Activated CD8-positive, alpha-beta memory T cell treated with anti-CD3 and anti-CD28 coated beads for 4 hours (primary cell): ENCODE measurements around the gene SLC6A13.

Experiments used
- DNase-seq, 2 donors: peaks; one replicate each; pipeline ENCODE4 v3.0.0-alpha.2; 2020; ENCODE audit warnings: low read depth in 2 of 2

Gene SLC6A13

DNA sequence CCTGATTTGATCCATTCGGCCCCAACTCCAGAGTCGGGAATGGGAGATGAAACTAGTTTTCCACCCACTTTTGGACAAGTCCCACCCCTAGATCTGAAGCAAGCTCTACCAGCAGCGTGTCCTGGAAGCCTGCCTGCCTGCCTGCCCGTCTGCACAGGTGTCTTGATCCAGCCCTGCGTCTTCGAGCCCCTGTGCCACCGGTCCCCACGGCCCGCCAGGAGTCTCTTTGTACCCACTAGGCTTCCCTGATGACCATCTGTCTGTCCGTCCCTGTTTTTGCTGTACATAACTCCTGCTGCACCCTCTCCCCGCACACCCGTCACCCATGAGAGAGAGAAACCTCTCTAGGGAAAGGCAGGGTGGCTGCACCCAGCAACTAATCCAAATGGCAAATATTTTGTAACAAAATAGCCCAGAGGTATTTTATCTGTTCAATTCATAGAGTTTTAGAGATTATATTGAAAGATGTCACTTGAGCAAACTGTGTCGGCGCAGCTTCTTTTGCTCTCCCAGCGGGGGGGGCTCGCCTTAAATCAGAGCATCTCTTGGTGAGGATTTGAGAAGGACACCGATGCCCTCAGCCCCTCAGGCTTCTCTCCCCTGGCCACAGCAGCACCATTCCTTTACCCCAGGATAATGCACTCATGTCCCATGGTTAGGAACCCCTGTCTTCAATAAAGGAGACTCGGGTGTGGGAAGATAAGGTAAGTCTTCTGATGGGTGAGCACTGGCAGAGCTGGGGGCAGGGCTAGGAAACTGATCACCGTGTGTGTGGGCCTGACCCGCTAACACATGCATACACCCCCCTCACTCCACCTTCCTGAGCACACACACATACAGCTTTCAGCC is 84.4 kb downstream of the SLC6A13 start:
- no peak for DNase-seq

DNA sequence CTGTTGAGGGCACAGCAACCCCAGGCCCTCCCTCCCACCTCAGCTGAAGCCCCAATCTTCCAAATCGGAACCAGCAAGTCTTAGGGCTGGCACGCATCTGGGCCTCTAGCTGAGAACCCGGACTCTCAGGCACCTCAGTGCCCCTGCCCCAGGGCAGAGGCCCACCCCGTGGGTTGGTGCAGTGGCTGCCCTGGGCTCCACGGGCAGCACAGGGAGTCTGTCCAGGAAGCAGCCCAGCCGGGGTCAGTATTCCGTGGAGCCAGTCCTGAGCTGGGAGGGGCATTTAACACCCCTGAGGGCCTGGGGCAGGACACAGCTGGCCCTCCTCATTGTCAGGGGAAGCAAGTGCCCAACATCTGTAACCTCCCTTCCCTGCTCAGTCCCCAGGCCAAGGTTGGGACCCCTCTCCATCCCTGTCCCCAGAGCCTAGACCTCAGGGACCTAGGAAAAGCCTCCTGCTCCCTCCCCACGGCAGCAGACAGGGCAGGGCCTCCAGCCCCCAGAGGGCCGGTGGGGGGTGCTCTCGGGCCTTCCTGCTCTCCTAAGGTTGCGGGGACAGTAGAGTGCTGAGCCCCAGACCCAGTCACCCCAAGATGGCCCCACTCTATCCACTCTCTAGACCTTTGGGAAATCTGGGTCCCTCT is 85.2 kb downstream of the SLC6A13 start:
- DNase-seq: no peak

DNA sequence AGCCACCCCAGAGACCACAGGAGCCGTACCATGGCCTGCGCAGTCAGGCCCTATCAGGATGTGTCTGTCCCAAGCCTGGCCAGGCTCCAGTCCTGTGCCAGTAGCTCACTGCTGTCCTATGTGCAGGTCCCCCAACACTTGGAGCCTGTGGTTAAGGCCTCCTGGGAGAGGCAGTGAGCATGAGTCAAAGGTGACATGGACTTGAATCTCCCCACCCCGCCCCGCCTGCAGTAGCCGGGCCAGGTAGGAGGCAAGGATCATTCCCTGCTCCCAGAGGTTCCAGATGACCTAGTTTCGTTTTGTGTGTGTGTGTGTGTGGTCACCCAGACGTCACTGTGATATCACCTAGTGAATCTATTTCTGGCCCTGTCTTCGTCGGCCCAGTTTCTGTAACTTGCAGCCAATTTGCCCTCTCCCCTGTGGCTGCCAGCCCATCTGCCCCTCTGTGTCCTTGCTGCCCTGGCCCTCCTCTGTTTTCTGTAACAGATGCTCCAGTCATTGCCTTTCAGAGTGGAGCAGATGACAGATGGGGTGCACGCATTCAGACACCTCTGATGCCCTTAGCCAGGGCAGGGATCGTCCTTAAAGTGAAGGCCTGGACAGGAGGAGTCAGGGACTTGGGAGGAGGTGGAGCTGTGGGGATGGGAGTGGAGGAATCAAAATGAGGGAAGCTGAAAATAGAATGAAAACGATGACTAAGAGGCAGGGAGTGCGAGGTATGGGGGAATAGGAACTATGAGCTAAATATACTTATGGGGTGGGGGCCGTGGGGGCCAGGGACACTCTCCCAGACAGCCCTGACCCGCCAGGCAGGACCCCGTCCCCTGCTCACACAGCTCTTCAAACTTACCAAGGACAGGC is 86.1 kb downstream of the SLC6A13 start:
- no peak for DNase-seq

DNA sequence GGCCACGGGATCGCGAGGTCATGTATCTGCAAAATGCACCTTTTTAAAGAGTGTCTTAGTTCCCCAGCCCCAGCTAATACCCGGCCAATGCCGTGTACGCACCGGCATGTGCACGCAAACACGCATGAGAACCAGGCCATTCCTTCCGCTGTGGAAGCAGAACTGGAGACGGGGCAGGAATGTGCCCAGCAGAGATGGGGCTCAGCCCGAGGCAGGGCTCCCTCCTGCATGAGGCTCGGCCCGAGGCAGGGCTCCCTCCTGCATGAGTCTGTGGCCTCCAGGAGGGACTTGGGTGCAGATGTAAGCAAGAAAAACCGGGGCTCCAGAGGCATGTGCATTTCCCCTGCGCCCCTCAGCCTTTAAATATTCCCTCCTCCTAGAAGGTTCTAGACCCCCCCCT is 86.9 kb downstream of the SLC6A13 start:
- DNase-seq: no peak

DNA sequence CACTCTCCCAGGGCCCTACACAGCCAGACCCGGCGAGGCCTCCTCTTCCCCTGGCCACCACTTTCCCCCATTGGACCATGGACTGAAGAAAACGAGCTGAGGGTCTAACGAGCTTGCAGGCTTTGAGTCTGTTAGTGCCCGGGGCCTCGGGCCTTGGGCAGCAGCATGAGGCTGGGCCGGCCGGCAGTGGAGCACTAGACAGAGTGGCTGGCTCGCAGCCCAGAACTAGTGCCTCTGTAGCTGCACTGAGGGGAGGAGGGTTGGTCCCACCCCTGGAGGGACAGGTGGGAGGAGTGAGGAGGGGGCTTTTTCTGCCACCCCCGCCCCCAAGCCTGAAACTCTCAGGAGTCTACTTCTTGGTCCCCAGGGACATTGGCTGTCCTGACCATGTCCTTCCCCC is 87.4 kb downstream of the SLC6A13 start:
- DNase-seq: no peak

DNA sequence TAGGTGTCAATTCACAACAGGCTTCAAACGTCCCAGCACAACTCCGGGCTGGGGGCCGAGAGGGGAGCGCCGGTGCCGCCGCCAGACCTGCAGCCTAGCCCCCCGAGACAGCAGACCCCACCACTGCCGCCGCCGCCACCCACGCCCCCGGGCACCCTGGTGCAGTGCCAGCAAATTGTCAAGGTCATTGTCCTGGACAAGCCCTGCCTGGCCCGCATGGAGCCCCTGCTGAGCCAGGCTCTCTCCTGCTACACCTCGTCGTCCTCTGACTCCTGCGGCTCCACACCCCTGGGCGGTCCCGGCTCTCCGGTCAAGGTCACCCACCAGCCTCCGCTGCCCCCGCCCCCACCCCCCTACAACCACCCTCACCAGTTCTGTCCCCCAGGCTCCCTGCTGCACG is 88.0 kb downstream of the SLC6A13 start:
- no peak for DNase-seq

DNA sequence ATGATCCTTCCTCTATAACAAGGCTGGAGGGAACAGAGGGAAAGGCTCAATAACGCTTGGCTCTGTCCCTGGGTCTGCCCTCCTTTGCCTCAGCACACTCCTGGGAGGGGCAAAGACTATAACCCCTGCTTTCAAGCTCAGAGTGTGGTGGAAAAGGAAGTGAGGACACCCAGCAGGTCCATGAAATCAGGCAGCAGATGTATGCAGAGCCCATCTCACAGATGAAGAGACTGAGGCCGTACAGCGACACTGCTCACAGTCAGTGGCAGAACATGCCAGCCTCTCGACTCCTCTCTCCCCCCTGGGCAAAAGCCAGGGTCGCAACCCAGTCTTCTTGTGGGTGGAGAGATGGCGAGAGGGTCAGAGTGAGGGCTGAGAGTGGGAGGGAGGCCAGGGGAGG is 88.5 kb downstream of the SLC6A13 start:
- DNase-seq: no peak

DNA sequence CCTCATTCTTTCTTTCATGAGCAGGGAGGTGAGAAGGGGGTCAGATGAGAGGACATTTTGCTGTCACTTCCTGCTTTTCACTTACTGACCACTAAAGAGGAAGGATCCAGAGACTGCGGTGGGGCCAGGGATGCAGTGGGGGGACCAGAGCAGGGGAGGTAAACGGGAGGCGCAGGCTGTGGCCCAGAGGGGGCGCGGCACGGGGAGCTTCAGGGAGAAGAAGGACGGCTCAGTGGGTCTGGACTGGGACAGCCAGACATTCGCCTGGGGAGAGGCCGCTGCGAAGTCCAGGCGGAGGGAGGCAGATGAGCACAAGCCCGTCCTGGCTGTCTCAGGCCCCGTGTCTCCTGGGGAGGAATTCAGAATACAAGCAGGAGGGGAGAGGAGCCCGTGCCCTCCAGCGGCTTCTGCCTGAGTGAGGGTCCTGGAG is 89.9 kb downstream of the SLC6A13 start:
- DNase-seq: no peak

DNA sequence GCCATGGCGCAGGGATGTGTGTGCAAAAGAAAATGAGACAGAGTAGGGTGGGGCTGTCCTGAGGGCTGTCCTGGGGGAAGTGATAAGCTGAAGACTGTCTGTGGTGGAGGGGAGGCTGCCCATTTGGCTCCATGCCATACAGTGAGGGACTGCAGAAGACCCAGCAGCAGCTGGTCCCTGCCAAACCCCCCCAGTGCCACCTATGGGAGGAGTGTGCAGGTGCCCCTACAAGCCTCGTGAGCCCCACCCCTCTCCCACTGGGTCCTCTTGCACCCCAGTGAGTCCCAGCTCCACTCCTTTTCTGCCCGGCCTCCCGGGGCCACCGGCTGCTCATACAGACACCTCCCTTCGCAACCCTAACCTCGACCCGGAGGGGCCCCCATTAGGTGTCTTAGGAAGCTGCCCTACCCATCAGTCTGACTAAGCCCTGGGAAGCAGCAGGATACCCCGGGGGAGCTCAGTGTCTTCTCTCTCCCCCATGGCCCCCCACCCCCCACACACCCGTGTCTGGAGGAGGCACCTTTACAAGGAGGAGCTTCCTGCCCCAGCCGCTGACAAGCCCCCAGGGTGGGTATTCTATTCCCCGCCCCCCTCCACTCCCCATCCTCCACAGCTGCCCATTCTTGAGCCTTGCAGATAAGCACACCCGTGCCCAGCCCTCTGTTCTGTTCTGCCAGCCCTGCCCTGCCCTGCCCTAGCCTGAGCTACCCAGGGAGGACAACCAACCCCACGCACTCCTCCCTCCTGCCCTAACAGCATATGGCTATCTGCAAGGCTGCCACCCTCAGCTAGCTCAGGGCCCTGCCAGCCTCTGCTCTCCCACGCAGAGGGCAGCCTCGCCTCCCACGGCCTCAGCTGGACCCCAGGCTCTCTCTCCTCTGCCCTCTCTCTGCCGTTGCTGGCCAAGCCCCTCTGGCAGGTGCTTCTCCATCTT is 90.6 kb downstream of the SLC6A13 start:
- DNase-seq: no peak

DNA sequence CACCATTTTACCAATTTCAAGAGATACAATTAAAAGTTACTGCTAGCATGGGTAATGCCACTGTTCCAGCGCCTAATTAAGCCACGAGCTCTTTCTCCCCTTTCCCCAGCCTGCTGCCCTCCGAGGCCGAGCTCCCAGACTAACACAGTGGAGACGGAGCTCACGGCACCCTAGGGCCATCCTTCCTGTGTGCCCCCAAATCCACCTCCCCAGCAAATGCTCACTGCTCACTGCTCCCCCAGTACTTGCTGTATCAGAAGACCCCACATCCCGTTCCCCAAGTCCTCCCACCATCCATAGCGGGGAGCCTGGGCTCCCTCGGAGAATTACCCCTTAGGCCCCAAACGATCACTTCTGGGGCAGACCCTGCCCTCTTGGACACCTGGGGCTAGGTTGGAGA is 91.4 kb downstream of the SLC6A13 start:
- no peak for DNase-seq
